IPS-NIHi7 (cell line): Measurements from ENCODE around the gene TBC1D8.

Experiments used
- DNase-seq: peaks from one replicate; pipeline ENCODE4 v3.0.0; 2012; ENCODE audit warnings: mixed read lengths; ENCODE audit errors: extremely low spot score

The TBC1D8 gene

DNA sequence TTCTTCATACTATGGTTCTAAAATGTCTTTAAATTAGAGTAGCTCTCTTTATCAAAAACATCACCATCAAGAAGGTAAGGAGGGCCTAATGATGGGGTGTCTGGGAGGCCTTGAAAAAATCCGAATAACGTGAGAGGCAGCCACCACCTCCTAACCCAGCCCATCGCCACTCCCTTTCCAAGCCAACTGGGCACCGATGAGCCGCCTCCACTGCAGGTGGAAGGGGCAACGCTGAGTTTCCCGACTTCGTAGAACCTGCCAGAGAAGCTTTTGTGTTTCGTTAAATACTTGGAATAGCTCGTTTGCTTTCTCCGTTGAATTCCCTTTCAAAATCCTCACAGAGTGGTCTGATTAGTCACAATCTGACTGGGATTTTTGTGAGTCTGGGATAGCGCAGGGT is 171.1 kb downstream of the TBC1D8 start:
- no peak for DNase-seq

DNA sequence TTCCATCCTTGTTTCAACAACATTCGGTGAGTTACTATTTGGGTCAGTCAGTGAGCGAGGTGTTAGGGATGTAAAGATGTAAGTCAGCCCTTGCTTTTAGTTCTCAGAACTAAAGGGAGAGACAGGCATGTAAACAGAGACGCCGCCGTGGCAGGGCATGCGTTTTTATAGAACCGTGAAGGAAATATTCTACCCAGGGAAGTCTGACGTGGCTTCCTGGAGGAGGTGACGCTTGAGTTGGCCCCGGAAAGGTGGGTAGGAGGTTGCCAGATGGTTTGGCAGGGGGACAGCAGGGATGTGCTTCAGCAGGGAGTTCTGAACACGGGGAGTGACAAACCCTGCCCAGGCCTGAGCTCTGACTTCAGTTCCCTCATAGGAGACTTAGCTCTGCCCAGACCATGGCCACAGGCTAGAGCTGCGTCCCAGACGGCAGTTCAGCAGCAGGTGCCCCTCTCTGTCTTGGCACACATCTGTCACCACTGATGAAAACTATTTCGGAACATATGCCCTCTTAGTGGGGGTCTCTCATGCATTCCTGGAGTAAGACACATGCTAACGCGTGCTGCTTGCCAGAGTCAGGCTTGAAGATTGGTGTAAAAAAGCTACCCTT is 172.5 kb downstream of the TBC1D8 start:
- DNase-seq, result no peak

DNA sequence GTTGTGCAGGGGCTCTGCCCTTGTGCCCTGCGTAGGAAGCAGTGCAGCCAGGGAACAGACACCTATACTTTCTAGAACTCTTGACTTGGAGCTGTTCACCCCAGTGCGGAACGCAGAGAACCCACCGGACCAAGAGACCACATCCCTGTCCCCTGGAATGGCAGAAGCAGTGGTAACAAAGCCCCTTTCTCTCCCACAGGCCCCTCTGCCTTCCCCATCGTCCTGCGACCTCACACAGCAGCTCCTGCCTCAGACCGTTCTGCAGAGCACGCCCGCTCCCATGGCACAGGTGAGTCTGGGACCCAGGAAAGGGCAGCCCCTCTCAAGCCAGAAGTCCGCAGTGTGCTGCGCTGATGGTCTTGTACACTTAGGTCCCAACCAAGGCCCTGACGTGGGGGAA is 173.7 kb downstream of the TBC1D8 start:
- no peak for DNase-seq

DNA sequence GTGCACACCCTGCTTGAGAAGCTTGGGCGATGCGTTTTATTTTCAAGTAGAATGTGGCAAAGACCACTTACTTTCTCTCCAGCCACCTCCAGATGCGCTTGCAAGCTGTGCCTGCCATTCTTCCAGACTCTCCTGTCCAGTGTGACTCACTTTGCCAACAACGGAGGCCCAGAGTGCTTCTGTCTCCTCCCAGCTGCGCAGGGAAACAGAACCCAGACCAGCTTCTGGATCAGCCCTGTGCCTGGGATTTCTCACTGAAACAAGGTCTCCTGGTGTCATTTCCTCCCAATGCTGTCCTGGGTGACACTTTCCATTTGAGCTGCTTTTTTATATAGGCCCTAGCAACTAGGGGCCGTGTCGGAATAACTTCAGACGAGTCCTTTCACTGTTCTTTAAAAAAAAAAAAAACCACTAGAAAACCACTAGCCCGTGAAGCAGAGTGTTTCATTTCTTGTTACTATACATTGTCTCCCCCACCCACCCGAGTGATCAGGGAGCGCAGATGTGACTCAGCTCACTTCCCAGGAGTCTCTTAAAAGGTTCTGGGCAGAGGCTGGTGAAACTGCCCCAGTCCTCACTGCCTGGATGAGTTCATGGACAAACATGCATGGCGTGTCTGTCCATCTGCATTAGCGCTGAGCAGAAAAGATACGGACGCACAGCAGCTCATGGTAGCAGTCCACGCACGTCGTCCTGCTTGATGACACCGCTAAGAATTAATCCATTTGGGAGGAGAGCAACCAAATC is 174.4 kb downstream of the TBC1D8 start:
- no peak for DNase-seq

DNA sequence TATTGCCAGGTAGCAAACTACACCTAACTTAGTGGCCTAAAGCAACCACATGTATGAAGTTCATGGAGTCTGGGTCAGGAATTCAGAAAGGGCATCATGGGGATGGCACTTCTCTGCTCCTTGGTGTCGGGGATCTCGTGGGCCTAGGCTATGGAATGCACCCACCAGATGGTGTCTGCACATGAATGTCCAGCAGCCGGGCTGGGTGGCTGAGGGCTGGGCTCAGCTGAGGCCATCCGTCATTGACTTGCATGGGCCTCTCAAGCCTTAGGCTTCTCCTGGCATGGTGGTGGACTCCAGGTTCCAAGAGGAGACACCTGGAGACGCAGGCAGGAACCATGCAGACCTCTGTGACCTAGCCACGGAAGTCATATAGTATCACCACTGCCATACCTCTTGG is 175.1 kb downstream of the TBC1D8 start:
- no peak for DNase-seq

DNA sequence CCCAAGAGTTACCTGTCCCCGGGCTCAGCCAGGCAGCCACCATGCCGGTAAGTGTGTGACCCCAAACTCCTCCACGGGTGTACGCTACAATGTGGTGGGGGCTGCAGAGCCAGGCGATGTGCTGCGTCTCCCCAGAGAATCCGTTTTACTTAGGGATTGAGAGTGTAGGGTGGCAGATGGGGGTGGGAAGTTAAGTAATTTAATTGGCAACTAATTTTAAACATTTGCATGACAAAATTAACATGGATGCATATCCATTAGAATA is 175.7 kb downstream of the TBC1D8 start:
- no peak for DNase-seq

DNA sequence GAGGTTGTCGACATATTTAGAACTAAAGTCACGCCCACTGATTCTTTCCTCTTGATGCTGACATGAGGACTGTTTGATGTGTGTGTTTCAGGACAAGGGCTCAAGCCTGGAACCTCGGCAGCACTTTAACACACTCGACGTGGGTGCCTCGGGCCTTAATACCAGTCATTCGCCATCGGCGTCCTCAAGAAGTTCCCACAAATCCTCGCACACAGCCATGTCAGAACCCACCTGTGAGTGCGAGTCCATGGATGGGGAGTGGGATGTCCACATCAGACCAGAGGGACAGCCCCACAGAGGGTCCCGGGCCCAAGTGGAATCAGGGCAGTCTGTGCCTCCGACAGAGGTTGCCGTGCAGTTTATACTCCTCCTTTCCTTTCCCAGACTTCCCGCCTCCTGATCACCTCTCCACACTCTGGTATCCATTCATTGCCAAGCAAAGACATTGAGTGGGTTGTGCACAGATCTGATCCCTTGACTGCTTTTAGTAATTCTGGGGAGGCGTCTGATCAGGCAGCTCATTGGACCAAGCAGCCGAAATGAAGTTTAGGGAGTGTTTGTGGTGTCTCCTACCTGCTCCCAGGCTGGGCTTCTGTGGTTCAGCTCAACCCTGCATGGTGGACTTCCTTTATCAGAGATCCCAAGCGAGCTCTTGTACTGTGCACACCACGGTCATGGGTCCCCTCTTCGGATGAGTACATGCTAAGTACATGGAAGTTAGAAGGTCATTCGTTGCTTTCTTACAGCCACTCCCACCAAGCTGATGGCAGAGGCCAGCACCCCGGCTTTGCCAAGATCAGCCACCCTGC is 176.3 kb downstream of the TBC1D8 start:
- DNase-seq, result no peak

DNA sequence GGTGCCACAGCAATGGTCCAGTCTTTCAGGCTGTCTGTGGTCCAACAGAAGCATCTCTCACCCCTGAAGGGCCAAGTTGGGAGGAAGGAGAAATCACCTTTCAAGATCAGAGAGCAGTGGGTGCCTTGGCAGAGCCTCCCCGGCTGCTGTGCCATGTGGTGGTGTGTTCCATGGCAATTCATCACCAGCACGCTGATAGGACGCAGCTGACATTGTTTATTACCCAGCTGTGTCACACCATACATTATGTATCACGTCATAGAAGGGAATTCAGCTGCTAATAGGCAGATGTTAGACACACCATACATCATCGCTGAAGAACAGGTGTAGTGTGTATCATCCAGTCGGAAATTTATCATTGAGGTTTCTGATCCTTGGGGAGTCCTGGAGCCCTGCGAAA is 178.7 kb downstream of the TBC1D8 start:
- DNase-seq, result no peak

DNA sequence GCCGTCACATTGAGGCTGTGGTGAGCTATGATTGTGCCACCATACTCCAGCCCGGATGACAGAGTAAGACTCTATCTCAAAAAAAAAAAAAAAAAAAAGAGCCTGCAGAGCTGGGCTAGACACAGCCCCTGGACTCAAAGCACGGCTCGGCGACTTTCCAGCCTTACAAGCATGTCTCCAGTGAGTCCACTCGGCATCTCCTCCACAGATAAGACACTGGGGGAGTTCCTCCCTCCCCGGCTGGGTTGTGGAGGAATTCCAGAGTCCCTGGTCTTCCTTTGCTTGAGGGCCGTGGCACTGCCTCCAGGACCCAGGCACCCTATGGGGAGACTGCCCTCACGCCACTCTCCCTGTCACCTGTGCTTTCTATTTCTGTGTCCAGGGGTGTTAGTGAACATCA is 180.0 kb downstream of the TBC1D8 start:
- DNase-seq, result no peak

DNA sequence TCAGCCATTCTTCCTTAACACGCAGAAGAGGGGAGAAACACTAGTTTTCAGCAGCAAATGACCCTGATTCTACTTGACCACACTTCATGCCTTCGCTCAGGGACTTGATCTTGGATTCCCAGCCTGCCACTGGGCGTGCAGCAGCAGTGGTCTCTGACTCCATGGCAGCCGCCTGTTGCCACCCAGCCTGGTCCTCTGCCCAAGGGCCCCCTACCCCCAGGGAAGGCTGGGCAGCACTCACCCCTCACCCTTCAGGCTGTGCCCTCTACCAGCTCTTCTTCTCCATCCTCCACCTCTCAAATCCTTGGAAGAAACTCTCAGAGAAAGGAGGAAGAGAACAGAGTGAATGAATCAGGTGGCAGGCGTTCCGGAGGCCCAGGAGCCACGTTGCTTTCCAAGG is 181.2 kb downstream of the TBC1D8 start:
- no peak for DNase-seq

DNA sequence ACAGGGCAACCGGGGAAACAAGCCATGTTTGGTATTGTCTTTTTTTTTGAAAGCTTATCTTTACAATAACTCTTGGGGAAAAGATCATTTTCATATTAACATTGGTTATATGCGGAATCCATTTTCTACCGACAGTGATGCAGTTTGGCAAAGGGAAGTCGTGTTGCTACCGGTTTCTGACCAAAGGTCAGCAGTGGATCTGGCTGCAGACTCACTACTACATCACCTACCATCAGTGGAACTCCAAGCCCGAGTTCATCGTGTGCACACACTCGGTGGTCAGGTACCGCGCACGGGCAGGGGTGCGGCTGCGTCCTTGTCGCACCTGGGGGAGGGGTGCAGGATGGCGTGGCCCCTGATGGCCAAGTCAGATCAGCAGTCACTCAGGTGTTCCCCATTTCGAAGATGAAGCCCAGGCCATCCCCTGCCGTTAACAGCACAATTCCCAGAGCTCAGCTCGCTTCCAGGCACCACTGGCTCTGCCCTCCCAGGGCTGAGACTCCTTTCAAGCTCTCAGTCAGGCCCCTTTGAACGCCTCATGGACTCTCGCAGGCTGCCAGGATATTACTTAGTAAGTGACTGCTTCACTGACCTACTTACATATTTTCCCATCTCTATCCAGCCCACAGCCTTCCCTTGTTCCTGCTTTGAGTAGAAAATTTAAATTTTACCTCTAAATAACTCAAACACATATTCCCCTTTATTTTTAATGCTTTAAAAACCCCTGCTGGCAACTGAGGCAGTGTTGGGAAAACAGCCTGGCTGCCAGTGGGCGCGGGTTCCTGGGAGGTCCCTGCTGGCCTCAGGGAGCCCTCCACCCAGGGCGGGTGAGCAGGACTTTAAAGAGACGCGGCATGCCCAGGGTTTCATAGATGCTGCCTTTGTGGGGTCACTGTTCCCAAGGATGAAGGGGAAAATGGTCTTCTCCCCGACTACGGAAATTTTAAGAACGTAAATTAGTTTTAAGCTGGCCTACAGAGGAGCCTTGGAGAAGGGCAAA is 182.7 kb downstream of the TBC1D8 start:
- DNase-seq, result no peak

DNA sequence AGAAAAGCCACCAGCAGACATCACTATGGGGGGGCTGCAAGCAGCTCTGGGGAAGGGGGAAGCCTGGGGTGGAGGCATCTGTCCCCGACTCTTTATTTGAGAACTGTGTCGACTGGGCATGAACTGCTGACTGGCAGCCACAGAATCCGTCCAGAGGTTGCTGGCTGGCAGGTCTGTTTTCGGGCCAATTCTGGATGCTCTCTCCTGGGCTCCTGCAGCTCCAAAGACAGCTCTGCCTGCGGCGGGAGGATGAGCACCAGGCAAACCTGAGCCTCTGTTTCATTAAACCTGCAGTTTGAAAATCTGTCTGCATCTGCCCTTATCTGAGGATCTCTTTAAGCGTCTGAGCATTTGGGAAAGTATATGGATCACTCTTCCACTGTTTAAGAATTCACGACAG is 183.5 kb downstream of the TBC1D8 start:
- DNase-seq, result no peak

DNA sequence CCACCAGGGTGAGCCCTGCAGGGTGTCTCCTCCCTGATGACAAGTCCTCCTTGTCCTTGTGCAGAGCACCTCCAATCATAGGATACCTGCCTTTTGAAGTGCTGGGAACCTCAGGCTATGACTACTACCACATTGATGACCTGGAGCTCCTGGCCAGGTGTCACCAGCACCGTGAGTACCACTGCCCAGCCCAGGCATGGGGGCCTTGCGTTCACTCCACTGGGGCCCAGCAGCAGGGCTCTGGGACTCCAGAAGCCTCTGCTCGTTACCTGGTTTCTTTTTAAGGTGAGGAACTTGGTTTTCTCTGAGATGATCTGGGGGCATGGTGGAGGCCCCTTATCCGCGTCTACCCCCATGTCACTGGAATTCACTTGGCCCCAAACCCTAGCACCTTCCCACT is 185.6 kb downstream of the TBC1D8 start:
- no peak for DNase-seq

DNA sequence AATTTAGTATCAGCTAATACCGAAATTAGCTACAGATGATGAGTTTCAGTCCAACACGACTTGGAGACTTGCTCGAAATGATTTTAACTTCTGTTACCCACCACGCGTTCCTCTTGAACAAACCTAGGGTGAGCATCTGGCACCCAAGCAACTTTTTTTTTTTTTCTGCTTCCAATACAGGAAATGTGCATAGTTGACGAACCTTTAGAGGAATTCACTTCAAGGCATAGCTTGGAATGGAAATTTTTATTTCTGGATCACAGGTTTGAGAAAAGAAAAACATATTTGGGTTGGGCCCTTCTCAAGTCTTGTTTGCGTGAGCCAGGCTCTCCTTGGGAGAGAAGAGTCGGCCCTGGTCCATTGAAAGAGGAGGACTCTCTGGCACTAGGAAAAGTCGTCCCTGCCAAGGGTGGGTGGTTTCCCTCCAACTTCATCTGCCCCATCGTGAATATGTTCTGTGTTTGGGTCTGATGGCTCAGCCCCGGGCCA is 186.5 kb downstream of the TBC1D8 start:
- no peak for DNase-seq

DNA sequence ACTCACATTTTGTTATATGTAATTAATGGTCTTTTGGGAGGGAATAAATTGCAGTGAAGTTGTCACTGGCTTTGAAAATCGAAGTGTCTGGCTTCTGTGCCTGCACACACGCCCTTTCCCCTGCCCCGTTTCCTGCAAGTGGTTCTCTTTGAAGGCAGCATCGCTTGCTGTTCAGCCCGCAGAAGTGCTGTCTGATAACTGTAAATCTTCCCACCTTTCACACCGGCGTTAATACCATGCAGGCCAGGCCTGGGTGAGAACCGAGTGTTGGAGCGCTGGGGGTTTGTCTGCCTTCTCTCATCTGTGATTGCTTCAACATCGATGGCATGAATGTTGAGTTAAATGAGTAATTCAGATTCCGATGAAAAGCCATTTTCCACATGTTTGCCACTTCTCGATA is 187.0 kb downstream of the TBC1D8 start:
- DNase-seq, result no peak

DNA sequence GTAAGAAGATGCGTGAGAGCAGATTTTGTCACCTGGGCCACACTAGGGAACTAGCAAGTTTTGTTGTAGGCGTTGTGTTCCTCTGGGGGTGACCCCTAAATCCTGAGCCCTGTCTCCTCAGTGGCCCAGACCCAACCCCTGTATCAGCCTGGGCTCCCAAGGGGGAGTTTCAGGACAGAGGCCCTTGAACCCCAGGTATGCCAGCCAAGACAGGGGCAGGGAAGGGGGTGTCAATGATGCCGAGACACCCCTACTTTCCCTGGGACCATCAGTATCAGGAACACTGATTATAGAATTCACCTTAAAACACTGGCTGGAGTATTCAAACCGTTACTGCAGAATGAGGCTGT is 188.2 kb downstream of the TBC1D8 start:
- DNase-seq, result no peak

DNA sequence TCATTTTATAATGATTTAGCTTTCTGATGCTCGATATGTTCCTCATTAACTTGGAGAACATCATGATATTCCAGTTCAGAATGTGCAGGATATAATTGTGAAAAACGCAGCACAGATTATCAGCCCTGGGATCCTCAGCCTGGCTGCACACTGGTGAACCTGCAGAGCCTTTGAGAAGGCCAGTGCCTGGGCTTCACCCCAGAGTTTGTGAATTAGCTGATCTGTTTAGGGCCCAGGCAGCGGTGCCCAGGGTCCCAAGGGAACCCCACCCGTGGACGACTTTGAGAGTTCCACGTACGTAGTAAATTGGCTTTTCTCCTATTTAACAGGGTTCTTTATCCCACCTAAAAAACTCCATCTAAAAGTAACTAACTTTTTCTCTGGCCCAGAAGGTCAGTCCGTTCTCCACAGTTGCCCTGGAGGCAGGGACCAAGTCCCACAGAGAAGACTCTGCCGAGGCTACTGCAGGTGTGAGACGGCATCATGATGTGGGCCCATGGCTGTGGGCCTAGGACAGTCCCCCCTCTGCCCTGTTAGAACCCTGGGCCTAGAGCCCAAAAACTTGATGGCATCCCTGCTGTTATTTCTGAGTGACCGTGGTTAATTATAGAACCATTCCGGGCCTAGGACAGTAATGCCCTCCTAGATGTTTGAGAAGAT is 188.7 kb downstream of the TBC1D8 start:
- no peak for DNase-seq

DNA sequence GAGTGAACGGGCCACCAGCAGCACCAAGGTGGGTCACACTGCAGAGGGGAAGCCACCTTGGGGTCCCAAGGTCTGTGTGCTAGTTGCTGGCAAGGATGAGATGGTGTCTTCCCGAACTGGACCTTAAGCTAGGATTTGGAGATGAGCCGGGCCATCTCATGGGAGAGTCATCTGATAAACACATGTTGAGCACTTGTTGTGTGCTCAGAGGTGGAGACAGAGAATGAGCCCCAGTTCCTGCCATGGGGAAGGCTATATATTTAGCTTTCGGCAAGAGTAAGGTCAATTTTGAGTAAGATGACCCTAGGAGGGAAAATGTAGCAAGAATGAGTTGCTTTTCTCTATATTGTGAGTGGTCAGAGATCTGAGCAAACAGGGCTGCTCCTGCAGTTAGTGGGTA is 190.5 kb downstream of the TBC1D8 start:
- no peak for DNase-seq

DNA sequence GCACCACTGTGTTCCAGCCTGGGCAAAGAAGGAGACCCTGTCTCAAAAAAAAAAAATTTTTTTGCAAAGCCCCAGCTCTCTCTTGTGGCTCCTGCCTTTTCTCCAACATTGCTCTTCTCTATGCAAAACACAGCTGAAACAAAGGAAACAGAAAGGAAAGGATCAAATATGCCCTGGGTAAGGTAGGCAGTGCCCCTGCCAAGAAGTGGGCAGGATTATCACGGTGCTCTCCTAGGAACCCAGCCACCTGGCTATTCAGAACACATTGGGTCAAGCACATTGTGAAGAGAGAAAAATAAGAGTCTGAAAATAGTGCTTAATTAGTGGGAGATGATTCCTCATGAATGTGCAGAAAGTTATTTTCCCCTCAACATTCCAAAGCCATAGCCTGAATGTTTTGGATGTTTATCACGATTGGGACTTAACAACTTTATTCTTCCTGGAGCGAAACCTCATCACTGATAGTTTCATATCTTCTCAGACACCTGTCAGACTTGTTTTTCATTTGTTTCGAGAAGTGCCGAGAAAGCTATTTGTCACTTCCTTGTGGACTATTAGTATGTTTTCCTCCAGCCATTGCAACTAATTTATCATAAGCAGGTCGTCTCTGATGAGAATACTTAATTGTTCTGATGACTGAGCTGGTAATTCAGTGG is 191.8 kb downstream of the TBC1D8 start:
- no peak for DNase-seq

DNA sequence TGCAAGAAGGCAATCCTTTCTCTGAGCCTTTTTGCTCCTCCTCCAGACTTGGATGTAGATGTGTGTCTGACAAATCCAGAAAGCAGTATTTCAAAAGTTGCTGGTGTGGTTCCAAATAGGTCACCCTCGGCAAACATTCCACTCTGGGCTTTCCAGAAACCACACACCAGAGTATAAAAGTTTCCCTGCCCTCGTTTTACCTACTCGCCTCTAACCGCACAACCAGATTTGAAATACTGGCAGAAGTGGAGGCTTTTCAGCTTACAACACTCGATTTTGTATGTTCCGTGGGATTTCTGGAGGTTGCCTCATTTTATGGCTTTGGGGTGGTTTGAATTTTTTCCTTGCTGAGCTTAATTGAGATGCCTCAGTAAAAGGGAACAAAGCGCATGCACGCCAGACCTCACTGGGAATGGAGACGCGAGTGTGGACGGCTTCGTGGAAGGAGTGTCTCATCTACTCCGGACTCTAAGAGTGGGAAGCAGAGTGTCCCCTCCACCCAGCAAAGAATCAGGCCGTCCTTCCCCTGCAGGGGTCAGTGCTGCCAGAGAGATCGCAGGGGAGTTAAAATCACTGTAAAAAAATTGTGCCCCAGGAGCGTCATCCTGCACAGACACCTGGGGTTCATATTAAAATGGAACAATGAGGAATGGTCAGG is 193.1 kb downstream of the TBC1D8 start:
- no peak for DNase-seq
